Fibroblast of skin of abdomen (primary cell): Measurements from ENCODE around the gene TALDO1.

Experiments
- DNase-seq: peaks from one replicate; pipeline ENCODE4 v3.0.0-alpha.2; 2013

Gene TALDO1

GRCh38 chr11:802018-802617 lies 54.9 kb downstream of the TALDO1 start:
- no peak for DNase-seq

- no peak for DNase-seq
These were observed 55.6 kb downstream of the TALDO1 start for GRCh38 chr11:802693-803466.

GRCh38 chr11:803467-803742 lies 56.1 kb downstream of the TALDO1 start:
- DNase-seq: no peak

GRCh38 chr11:803770-804598 lies 56.7 kb downstream of the TALDO1 start:
- DNase-seq: no peak

GRCh38 chr11:804599-804964 lies 57.3 kb downstream of the TALDO1 start:
- no peak for DNase-seq

GRCh38 chr11:808427-809286 lies 61.4 kb downstream of the TALDO1 start:
- no peak for DNase-seq

GRCh38 chr11:809287-810039 lies 62.2 kb downstream of the TALDO1 start, which contains the start of gene RPLP2:
TSS of gene RPLP2 (plus strand) at chr11:809967. CDS start at chr11:810235, 268 bp downstream.
- DNase-seq: peak; percentile 97

- no peak for DNase-seq
These were observed 62.8 kb downstream of the TALDO1 start for GRCh38 chr11:810040-810567.

- no peak for DNase-seq
These were observed 64.4 kb downstream of the TALDO1 start for GRCh38 chr11:811446-812245.

GRCh38 chr11:812390-812789 lies 65.1 kb downstream of the TALDO1 start:
- no peak for DNase-seq

GRCh38 chr11:813072-813455 lies 65.8 kb downstream of the TALDO1 start:
- no peak for DNase-seq

GRCh38 chr11:813456-814096 lies 66.3 kb downstream of the TALDO1 start:
- DNase-seq: no peak
